Lower leg skin (tissue), 3 donors: ENCODE results near the gene LGR4.

ENCODE experiments used
- CTCF ChIP-seq, 3 donors: fragments of 450-650 bp; IDR thresholded peaks; one replicate each; pipeline ENCODE4 v1.5.1; 2016; ENCODE audit warnings: antibody characterized with exemption in 3 of 3, mild to moderate bottlenecking in 3 of 3, moderate library complexity in 2 of 3
- POLR2A ChIP-seq, 2 donors: fragments of 450-650 bp; IDR thresholded peaks; one replicate each; pipeline ENCODE4 v1.6.1; 2016 to 2017; ENCODE audit warnings: antibody characterized with exemption in 2 of 2, mild to moderate bottlenecking in 1 of 2, moderate library complexity in 1 of 2

GRCh38 chr11:27497284-27497866, 24.8 kb upstream of the LGR4 start:
- TF ChIP-seq POLR2A (IDR thresholded peaks at IDR 0.05) (no peak), CTCF (IDR thresholded peaks at IDR 0.05) (no peak)
